Ovary (tissue), 9 donors: Measurements from ENCODE around the gene C1QTNF12. TPM values are rescaled to one million over a fixed set of nuclear protein-coding genes. Genes with fewer than 3 reads are reported as not detected.
A peak's percentile ranks its signal among the peaks of the same experiment; 100 is the strongest.

Experiments used
- DNase-seq, 5 donors: peaks; one replicate each; pipeline ENCODE4 v3.0.0-alpha.2; 2019 to 2020
- H3K27ac ChIP-seq, 2 donors: fragments of 200-600 bp; one replicate each; pipeline versions ENCODE4 v1.5.1 to v1.8.0; 2019 to 2022
- H3K27me3 ChIP-seq: fragments of 200-600 bp; one replicate; pipeline ENCODE4 v1.8.0; 2022
- H3K36me3 ChIP-seq: fragments of 200-600 bp; sonication (generic); one replicate; pipeline ENCODE4 v1.5.1; 2019
- H3K4me1 ChIP-seq: one replicate; pipeline ENCODE4 v1.8.1; 2013; ENCODE audit warnings: mild to moderate bottlenecking, moderate library complexity; ENCODE audit not compliant: insufficient read depth
- H3K4me3 ChIP-seq: fragments of 200-600 bp; sonication (generic); one replicate; pipeline ENCODE4 v1.5.1; 2017
- H3K9me3 ChIP-seq, 2 donors: fragments of 200-600 bp in 1 of 2; sonication (generic) in 1 of 2; one replicate each; pipeline versions ENCODE4 v1.5.1 to v1.8.1; 2013 to 2019; ENCODE audit warnings: mild to moderate bottlenecking in 1 of 2, moderate library complexity in 1 of 2
- EP300 ChIP-seq: sonication (generic); formaldehyde crosslinking; IDR thresholded peaks from one replicate; pipeline ENCODE4 v1.6.1; 2017; ENCODE audit warnings: antibody characterized with exemption
- POLR2A ChIP-seq: fragments of 450-650 bp; IDR thresholded peaks from one replicate; pipeline ENCODE4 v1.6.1; 2017; ENCODE audit warnings: antibody characterized with exemption, mild to moderate bottlenecking, moderate library complexity
- WGBS, 3 donors: extraction: QIAGEN DNeasy Blood & Tissue Kit in 1 of 3; methylation state at CpG; one replicate each; pipeline versions ENCODE4 v1.1.5 to v1.1.7; 2013 to 2017; 5-methylcytosine and 5-hydroxymethylcytosine counted together
- intact Hi-C, 4 donors: fragments of 100-400 bp; cut with DNase I; formaldehyde crosslinking; loops; one replicate each; pipeline versions ENCODE4 v1.11.0 to v1.15.1; 2022 to 2023
- polyA plus RNA-seq, 2 donors: library from polyadenylated mRNA; stranded (reverse); fragments of 200-250 nt in 1 of 2; fragments of 350-450 nt in 1 of 2; fragmentation: Illumina TruSeq in 1 of 2; extraction: RNeasy Lipid Tissue Mini Kit (QIAGEN cat#74804) in 1 of 2; gene quantifications; one replicate each; pipeline ENCODE4 v1.2.3, GENCODE V29; 2013 to 2014
- total RNA-seq, 7 donors: library from RNA; depleted of rRNA in 2 of 7; stranded (reverse); fragments of >200 nt in 2 of 7; fragmentation: NEBNext Ultra II Directional in 3 of 7; extraction: Animal tissue kit (Norgen Biotek cat#: 25700) in 3 of 7; gene quantifications; one replicate each; pipeline versions ENCODE4 v1.1.0 to v1.2.4, GENCODE V29; 2016 to 2023
- TF ChIP-seq, protein P1 (sequence below), 3 donors: fragments of 450-650 bp in 2 of 3; fragments of 200-600 bp in 1 of 3; IDR thresholded peaks; one replicate each; pipeline versions ENCODE4 v1.5.1 to v1.8.0; 2016 to 2022; ENCODE audit warnings: antibody characterized with exemption in 3 of 3, mild to moderate bottlenecking in 1 of 3
- donor health status: DM: no; HTN: no; CAD: no; lungs with moderate emphysema.
- donor health status: DM: no; HTN: no; CAD: no.
- donor health status: Bipolar disorder and iron deficiency.
- donor health status: DM: yes; HTN: yes; CAD: no.
- donor health status: DM: no; HTN: no; CAD: no.
- donor health status: DM: yes; HTN: yes; CAD: no.

Gene C1QTNF12
- total and polyA plus RNA-seq, 9 donors, result 0.92 to 4.8 (median 1.4) TPM; not detected in 1

DNA sequence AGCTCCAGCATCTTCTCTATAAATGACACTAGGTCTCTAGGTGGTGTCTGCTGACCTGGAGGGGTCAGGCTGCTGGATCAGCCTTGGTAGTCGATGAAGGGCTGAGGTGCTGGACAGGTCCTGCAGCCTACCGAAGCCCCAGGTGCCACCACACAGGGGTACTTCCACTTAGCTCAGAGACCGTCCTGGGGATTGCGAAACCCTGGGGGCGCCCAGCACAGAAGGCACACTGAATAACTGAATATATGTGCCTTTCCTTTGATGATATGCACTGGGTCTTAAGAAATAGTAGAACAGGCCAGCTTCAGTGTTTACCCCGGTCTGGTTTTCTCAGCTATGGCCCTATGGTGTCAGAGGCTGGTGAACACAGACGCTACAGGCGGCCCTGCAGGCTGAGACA, 16.2 kb upstream of the C1QTNF12 start:
- H3K27ac ChIP-seq, result no peak overlapping the region
- no peak for DNase-seq
- WGBS, 3 donors, result 90 to 97% (median 93%) methylated on average over 8 of the region's 8 CpGs
- H3K4me3 ChIP-seq, result no peak overlapping the region
- H3K27me3 ChIP-seq, result no peaks in the 10 kb centered on the region
- H3K9me3 ChIP-seq, result no peaks in the 10 kb centered on the region
- no peak for TF ChIP-seq EP300
- TF ChIP-seq, protein P1, sequence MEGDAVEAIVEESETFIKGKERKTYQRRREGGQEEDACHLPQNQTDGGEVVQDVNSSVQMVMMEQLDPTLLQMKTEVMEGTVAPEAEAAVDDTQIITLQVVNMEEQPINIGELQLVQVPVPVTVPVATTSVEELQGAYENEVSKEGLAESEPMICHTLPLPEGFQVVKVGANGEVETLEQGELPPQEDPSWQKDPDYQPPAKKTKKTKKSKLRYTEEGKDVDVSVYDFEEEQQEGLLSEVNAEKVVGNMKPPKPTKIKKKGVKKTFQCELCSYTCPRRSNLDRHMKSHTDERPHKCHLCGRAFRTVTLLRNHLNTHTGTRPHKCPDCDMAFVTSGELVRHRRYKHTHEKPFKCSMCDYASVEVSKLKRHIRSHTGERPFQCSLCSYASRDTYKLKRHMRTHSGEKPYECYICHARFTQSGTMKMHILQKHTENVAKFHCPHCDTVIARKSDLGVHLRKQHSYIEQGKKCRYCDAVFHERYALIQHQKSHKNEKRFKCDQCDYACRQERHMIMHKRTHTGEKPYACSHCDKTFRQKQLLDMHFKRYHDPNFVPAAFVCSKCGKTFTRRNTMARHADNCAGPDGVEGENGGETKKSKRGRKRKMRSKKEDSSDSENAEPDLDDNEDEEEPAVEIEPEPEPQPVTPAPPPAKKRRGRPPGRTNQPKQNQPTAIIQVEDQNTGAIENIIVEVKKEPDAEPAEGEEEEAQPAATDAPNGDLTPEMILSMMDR (IDR thresholded peaks at IDR 0.05), result no peak
- no peak for TF ChIP-seq POLR2A
- H3K4me1 ChIP-seq, result no peaks in the 10 kb centered on the region
- intact Hi-C loops, result no loop called here
- H3K36me3 ChIP-seq, result peaks cover 4% of the 10 kb centered on the region

DNA sequence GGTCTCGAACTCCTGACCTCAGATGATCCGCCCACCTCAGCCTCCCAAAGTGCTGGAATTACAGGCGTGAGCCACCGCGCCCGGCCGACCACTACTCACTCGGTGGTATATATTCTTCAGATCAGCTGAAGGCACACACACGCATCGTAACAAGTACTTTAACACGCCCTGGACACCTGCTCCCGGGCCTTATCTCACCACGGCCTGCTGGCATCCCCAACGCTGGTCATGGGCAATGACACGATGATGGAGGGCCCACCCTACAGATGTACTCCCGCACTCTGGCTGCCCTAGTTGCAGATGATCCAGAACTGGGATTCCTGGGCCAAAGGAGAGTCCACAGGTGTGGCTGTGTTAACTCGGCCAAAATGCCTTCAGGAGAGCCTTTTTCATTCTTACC, 15.5 kb upstream of the C1QTNF12 start:
- peaks cover 4% of the 10 kb centered on the region for H3K36me3 ChIP-seq
- H3K27me3 ChIP-seq, result no peaks in the 10 kb centered on the region
- intact Hi-C loops, result no loop called here
- WGBS, 3 donors, result 92 to 94% (median 93%) methylated on average over 17 of the region's 17 CpGs
- no peaks in the 10 kb centered on the region for H3K9me3 ChIP-seq
- no peak overlapping the region for H3K27ac ChIP-seq
- no peaks in the 10 kb centered on the region for H3K4me1 ChIP-seq
- DNase-seq, result no peak
- TF ChIP-seq, protein P1 (IDR thresholded peaks at IDR 0.05), result no peak
- TF ChIP-seq POLR2A (no peak), EP300 (no peak)
- no peak overlapping the region for H3K4me3 ChIP-seq

DNA sequence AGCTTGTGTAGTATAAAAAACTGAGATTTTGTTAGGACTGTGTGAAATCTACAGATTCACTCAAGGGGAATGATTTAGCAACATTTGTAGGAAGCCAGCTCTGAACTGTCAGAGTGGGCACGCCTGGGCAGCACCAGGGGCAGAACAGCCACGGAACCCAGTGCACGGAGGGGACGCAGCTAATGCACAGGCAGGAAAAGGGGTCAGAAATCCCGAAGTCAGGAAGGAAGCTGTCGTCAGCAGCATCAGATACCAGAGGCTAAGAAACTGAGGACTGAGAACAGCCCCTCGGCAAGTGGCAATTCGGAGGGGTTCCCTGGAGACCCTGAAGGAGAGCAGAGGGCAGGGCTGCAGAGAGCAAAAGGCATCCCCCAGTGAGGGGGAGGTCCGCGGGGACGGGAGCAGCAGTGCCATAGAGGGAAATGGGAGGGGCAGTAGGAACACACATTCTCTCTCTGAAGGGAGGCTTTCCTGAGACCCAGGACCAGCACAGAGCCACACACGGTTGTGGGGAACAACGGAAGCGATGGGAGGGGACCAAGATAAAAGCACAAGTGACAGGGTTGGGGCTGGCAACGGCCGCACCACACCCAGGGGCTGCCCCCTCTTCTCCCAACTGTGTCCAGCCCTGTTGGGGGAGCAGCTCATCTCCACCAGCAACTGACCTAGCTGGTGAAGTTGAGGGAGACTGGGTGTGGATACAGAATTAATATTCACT, 14.5 kb upstream of the C1QTNF12 start:
- Histone ChIP-seq H3K9me3 (no peaks in the 10 kb centered on the region), H3K4me3 (no peak overlapping the region), H3K4me1 (no peaks in the 10 kb centered on the region), H3K36me3 (peaks cover 4% of the 10 kb centered on the region), H3K27me3 (no peaks in the 10 kb centered on the region), H3K27ac (no peak overlapping the region)
- TF ChIP-seq EP300 (no peak), POLR2A (no peak)
- TF ChIP-seq, protein P1 (IDR thresholded peaks at IDR 0.05), result no peak
- intact Hi-C loops, result no loop called here
- 76 to 79% (median 78%) methylated on average over 16 of the region's 16 CpGs for WGBS, 3 donors
- DNase-seq, result no peak

DNA sequence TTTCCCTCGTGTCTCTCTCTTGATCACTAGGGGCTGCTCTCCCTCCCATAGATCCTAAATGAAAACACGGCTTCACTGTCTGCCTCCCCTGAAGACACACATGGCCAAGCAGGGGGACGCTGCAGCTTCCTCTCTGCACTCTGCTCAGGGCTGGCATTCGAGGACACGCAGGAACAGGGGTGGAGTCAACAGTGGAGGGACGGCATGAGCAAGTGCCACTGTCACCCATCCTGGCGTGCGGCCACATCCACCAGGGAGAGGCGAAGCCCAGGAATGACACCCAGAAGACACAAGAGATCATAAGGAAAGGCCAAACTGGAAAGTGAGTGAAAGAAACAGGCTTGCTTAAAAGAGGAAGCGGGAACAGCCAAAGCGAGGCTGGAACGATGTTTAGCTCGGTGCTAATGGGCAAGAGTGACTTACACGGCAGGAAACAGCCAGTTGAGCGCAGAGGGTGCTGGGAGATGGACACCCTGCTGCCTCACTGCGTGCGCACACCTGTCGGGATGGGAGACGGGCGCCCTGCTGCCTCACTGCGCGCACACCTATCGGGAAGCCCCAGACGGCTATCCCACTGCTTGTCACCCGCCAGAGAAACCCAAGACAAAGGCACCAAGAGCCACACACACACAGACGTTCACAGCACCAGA, 13.6 kb upstream of the C1QTNF12 start:
- Histone ChIP-seq H3K27me3 (no peaks in the 10 kb centered on the region), H3K27ac (no peak overlapping the region), H3K4me1 (no peaks in the 10 kb centered on the region), H3K4me3 (no peak overlapping the region), H3K9me3 (no peaks in the 10 kb centered on the region), H3K36me3 (peaks cover 4% of the 10 kb centered on the region)
- WGBS, 3 donors, result 80 to 89% (median 85%) methylated on average over 26 of the region's 26 CpGs
- DNase-seq, result peak in 1 of 5 donors; percentile 32
- no peak for TF ChIP-seq POLR2A
- no peak for TF ChIP-seq EP300
- TF ChIP-seq, protein P1 (IDR thresholded peaks at IDR 0.05), result no peak
- intact Hi-C loops, result no loop called here
